OCI-LY1 (cell line): ENCODE measurements around the gene TRIM63.
A peak's percentile ranks its signal among the peaks of the same experiment; 100 is the strongest.

Experiments
- H2AFZ ChIP-seq: fragments of 200-600 bp; sonication (generic), shearing (Covaris generic); 2 replicates; pipeline ENCODE4 v1.6.0; 2014; ENCODE audit warnings: antibody characterized with exemption, mild to moderate bottlenecking, low read length
- H3F3A ChIP-seq: fragments of 200-600 bp; sonication (generic), shearing (Covaris generic); 2 replicates; pipeline ENCODE4 v1.6.0; 2014; ENCODE audit warnings: mild to moderate bottlenecking, antibody characterized with exemption, low read length, moderate library complexity; ENCODE audit not compliant: insufficient read depth
- H3K27ac ChIP-seq: fragments of 200-600 bp; sonication (generic); 2 replicates; pipeline ENCODE4 v1.5.1; 2014; ENCODE audit warnings: low read length, mixed run types, mild to moderate bottlenecking, low read depth; ENCODE audit not compliant: poor library complexity, severe bottlenecking
- H3K27me3 ChIP-seq: fragments of 200-600 bp; sonication (generic); 2 replicates; pipeline ENCODE4 v1.6.0; 2014; ENCODE audit warnings: antibody characterized with exemption, mild to moderate bottlenecking, low read length, moderate library complexity; ENCODE audit not compliant: insufficient read depth
- H3K36me3 ChIP-seq: fragments of 200-600 bp; sonication (generic); 2 replicates; pipeline ENCODE4 v1.6.1; 2014; ENCODE audit warnings: mild to moderate bottlenecking, antibody characterized with exemption, low read length, moderate library complexity, mixed read lengths; ENCODE audit not compliant: insufficient read depth
- H3K4me1 ChIP-seq: fragments of 200-600 bp; sonication (generic); 2 replicates; pipeline ENCODE4 v1.5.1; 2014; ENCODE audit warnings: mild to moderate bottlenecking, low read length, moderate library complexity; ENCODE audit not compliant: insufficient read depth, severe bottlenecking
- H3K4me2 ChIP-seq: fragments of 200-600 bp; sonication (generic), shearing (Covaris generic); 2 replicates; pipeline ENCODE4 v1.6.1; 2014; ENCODE audit warnings: low read length
- H3K4me3 ChIP-seq: fragments of 200-600 bp; sonication (generic); 2 replicates; pipeline ENCODE4 v1.5.1; 2014; ENCODE audit warnings: low read length, low read depth, mild to moderate bottlenecking, mixed read lengths; ENCODE audit not compliant: poor library complexity, severe bottlenecking
- H3K79me2 ChIP-seq: fragments of 200-600 bp; shearing (Covaris generic); 2 replicates; pipeline ENCODE4 v1.6.1; 2016; ENCODE audit warnings: mixed run types, low read length, mixed read lengths; ENCODE audit not compliant: insufficient read depth
- H3K9ac ChIP-seq: fragments of 200-600 bp; sonication (generic), shearing (Covaris generic); 2 replicates; pipeline ENCODE4 v1.6.1; 2014; ENCODE audit warnings: mild to moderate bottlenecking, low read length, mixed read lengths
- H3K9me2 ChIP-seq: fragments of 200-600 bp; sonication (generic), shearing (Covaris generic); 2 replicates; pipeline ENCODE4 v1.6.1; 2014; ENCODE audit warnings: low read depth, mild to moderate bottlenecking, low read length, mixed read lengths
- H3K9me3 ChIP-seq: fragments of 200-600 bp; shearing (Covaris generic); 2 replicates; pipeline ENCODE4 v1.6.1; 2014; ENCODE audit warnings: low read length, mixed read lengths
- H4K20me1 ChIP-seq: fragments of 200-600 bp; sonication (generic), shearing (Covaris generic); 2 replicates; pipeline ENCODE4 v1.6.0; 2016; ENCODE audit warnings: mild to moderate bottlenecking, low read length; ENCODE audit not compliant: insufficient read depth
- CTCF ChIP-seq: fragments of 200-600 bp; sonication (generic), shearing (Covaris generic); IDR thresholded peaks from 2 replicates; pipeline ENCODE4 v1.5.1; 2017; ENCODE audit warnings: mild to moderate bottlenecking, antibody characterized with exemption, low read length, moderate library complexity, mixed read lengths
- EZH2 ChIP-seq: fragments of 200-600 bp; sonication (generic), shearing (Covaris generic); IDR thresholded peaks from 2 replicates; pipeline ENCODE4 v1.8.0; 2017; ENCODE audit warnings: borderline replicate concordance, mixed run types, mild to moderate bottlenecking, antibody characterized with exemption, low read length, moderate library complexity, mixed read lengths

Gene TRIM63

DNA sequence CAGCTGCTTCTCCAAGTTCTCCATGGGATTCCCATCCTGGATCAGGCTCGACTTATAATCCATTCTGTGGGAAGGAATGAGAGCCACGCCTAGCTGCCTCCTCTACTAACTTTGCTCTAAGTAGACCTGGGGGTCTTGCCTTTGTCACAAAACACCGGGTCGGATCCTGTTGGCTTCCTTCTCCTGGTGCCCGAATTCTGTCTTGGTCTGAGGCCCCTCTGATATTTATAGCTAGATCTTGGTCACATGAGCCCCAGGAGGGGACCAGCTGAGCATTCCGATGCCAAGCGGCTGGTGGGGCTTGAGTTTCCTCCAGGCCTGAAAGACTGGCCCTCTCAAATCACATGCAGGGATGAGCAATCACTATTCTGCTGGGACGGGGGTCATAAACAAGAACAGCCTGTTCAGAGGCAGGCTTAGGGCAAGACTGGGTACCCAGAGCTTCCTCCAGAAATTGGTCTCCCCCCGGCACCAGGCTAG is at the start of gene TRIM63:
Gene TRIM63, minus strand, starts transcription at position 199 of the 480 bp plus-strand sequence. Its CDS starts 136 bp downstream, at position 63.
- Histone ChIP-seq H2AFZ (no peak within 1 kb of the TSS), H3K27ac (no peak within 1 kb of the TSS), H3K36me3 (no peaks in the 10 kb centered on the region), H4K20me1 (no peaks in the 10 kb centered on the region), H3K79me2 (no peaks in the 10 kb centered on the region), H3K4me1 (no peaks in the 10 kb centered on the region), H3K9me2 (no peaks in the 10 kb centered on the region), H3K9ac (no peak within 1 kb of the TSS), H3F3A (no peaks in the 10 kb centered on the region), H3K9me3 (no peaks in the 10 kb centered on the region), H3K27me3 (no peaks in the 10 kb centered on the region), H3K4me3 (no peak within 1 kb of the TSS), H3K4me2 (no peak within 1 kb of the TSS)
- no peak for TF ChIP-seq EZH2
- no peak for TF ChIP-seq CTCF

GRCh38 chr1:26114165-26114927 is 46.9 kb upstream of the TRIM63 start:
- H2AFZ ChIP-seq: no peak overlapping the region
- no peaks in the 10 kb centered on the region for H3K9me2 ChIP-seq
- peaks cover 35% of the 10 kb centered on the region for H3K4me1 ChIP-seq
- peaks cover 46% of the 10 kb centered on the region for H3K36me3 ChIP-seq
- no peaks in the 10 kb centered on the region for H3K9me3 ChIP-seq
- peaks cover 3% of the 10 kb centered on the region; the same call in 1 of the 2 replicates for H3K27me3 ChIP-seq
- TF ChIP-seq EZH2: no peak
- TF ChIP-seq CTCF: no peak
- peak overlapping the region; percentile 90; the same call in 1 of the 2 replicates for H3K4me2 ChIP-seq
- H3K4me3 ChIP-seq: no peak overlapping the region
- H3F3A ChIP-seq: no peaks in the 10 kb centered on the region
- no peaks in the 10 kb centered on the region for H4K20me1 ChIP-seq
- no peaks in the 10 kb centered on the region for H3K79me2 ChIP-seq
- H3K27ac ChIP-seq: peak overlapping the region; percentile 81
- H3K9ac ChIP-seq: no peak overlapping the region; the same call in 1 of the 2 replicates

- no peak overlapping the region for H2AFZ ChIP-seq
Observed at GRCh38 chr1:26112407-26112775, 45.0 kb upstream of the TRIM63 start.

More at GRCh38 chr1:26112407-26112775, 45.0 kb upstream of the TRIM63 start:
- TF ChIP-seq EZH2: no peak
- no peak for TF ChIP-seq CTCF
- H3K4me3 ChIP-seq: peak overlapping the region; percentile 75
- H3K9me2 ChIP-seq: no peaks in the 10 kb centered on the region
- no peaks in the 10 kb centered on the region for H3K79me2 ChIP-seq
- peak overlapping the region; percentile 81 for H3K27ac ChIP-seq
- no peaks in the 10 kb centered on the region for H4K20me1 ChIP-seq
- H3K36me3 ChIP-seq: peaks cover 28% of the 10 kb centered on the region; the same call in 1 of the 2 replicates
- H3K27me3 ChIP-seq: peaks cover 3% of the 10 kb centered on the region; the same call in 1 of the 2 replicates
- no peaks in the 10 kb centered on the region for H3F3A ChIP-seq
- peaks cover 35% of the 10 kb centered on the region for H3K4me1 ChIP-seq
- H3K9me3 ChIP-seq: no peaks in the 10 kb centered on the region
- peak overlapping the region; percentile 90 for H3K4me2 ChIP-seq
- H3K9ac ChIP-seq: peak overlapping the region; percentile 81
